Prostate gland (tissue), 2 donors: ENCODE data around the gene FBXW2. TPM values are rescaled to one million over a fixed set of nuclear protein-coding genes. Genes with fewer than 3 reads are reported as not detected.

Experiments
- DNase-seq: peaks from one replicate; pipeline ENCODE4 v3.0.0-alpha.2; 2019; ENCODE audit warnings: low spot score
- H3K27ac ChIP-seq, 2 donors: fragments of 200-600 bp; sonication (generic); 2 replicates each; pipeline ENCODE4 v1.5.1; 2017 to 2019
- H3K27me3 ChIP-seq: fragments of 200-600 bp; sonication (generic); replicated peaks from 2 replicates; pipeline ENCODE4 v1.5.1; 2019; ENCODE audit not compliant: insufficient read depth
- H3K36me3 ChIP-seq, 2 donors: fragments of 200-600 bp; sonication (generic); 1 replicate in 1 of 2; 2 replicates in 1 of 2; pipeline versions ENCODE4 v1.5.1 to v1.8.1; 2017 to 2019
- H3K4me1 ChIP-seq: fragments of 200-600 bp; sonication (generic); replicated peaks from 2 replicates; pipeline ENCODE4 v1.5.1; 2019
- H3K4me3 ChIP-seq, 2 donors: fragments of 200-600 bp; sonication (generic); 2 replicates each; pipeline ENCODE4 v1.5.1; 2017 to 2019
- H3K9me3 ChIP-seq: fragments of 200-600 bp; sonication (generic); 2 replicates; pipeline ENCODE4 v1.5.1; 2017
- POLR2A ChIP-seq: fragments of 450-650 bp; IDR thresholded peaks from one replicate; pipeline ENCODE4 v1.6.1; 2016; ENCODE audit warnings: antibody characterized with exemption, mild to moderate bottlenecking
- POLR2AphosphoS5 ChIP-seq: sonication (generic); formaldehyde crosslinking; IDR thresholded peaks from one replicate; pipeline ENCODE4 v1.6.1; 2017; ENCODE audit warnings: antibody characterized with exemption
- WGBS: methylation state at CpG from one replicate; pipeline ENCODE4 v1.1.5; 2018; 5-methylcytosine and 5-hydroxymethylcytosine counted together
- intact Hi-C: fragments of 100-400 bp; cut with DNase I; formaldehyde crosslinking; loops from one replicate; pipeline ENCODE4 v1.14.2; 2022
- total RNA-seq, 2 donors: library from RNA; depleted of rRNA; stranded (reverse); fragments of >200 nt; gene quantifications; one replicate each; pipeline ENCODE4 v1.1.0, GENCODE V29; 2016
- TF ChIP-seq, protein P1 (sequence below), 4 experiments: fragments of 200-600 bp in 2 of 4; fragments of 450-650 bp in 2 of 4; sonication (generic) in 2 of 4; IDR thresholded peaks; 1 replicate in 3 of 4; 2 replicates in 1 of 4; pipeline ENCODE4 v1.5.1; 2016 to 2019; ENCODE audit warnings: antibody characterized with exemption in 4 of 4, mild to moderate bottlenecking in 2 of 4, moderate library complexity in 2 of 4

FBXW2 gene
- total RNA-seq, 2 donors from 2014 or later, result 38.3 to 57.1 TPM

- Histone ChIP-seq H3K36me3 (no peaks in the 10 kb centered on the region), H3K4me1 (no peaks in the 10 kb centered on the region), H3K27me3 (no peaks in the 10 kb centered on the region), H3K4me3 (peak overlapping the region in 1 of 2 donors; percentile 83), H3K9me3 (no peaks in the 10 kb centered on the region), H3K27ac (peak overlapping the region in 1 of 2 donors; percentile 85)
- intact Hi-C loops, result loop anchor here (10.0 kb wide), 2 partner anchors 79 to 209 kb away; partner anchors contain the start of genes FBXW2 and TRAF1
- no peak for DNase-seq
- TF ChIP-seq, protein P1, sequence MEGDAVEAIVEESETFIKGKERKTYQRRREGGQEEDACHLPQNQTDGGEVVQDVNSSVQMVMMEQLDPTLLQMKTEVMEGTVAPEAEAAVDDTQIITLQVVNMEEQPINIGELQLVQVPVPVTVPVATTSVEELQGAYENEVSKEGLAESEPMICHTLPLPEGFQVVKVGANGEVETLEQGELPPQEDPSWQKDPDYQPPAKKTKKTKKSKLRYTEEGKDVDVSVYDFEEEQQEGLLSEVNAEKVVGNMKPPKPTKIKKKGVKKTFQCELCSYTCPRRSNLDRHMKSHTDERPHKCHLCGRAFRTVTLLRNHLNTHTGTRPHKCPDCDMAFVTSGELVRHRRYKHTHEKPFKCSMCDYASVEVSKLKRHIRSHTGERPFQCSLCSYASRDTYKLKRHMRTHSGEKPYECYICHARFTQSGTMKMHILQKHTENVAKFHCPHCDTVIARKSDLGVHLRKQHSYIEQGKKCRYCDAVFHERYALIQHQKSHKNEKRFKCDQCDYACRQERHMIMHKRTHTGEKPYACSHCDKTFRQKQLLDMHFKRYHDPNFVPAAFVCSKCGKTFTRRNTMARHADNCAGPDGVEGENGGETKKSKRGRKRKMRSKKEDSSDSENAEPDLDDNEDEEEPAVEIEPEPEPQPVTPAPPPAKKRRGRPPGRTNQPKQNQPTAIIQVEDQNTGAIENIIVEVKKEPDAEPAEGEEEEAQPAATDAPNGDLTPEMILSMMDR (IDR thresholded peaks at IDR 0.05), result no peak
- no peak for TF ChIP-seq POLR2A
- no peak for TF ChIP-seq POLR2AphosphoS5
- 50% methylated on average over 8 of the region's 14 CpGs for WGBS
These were observed 77.8 kb downstream of the FBXW2 start for GRCh38 chr9:120715389-120715924.

DNA sequence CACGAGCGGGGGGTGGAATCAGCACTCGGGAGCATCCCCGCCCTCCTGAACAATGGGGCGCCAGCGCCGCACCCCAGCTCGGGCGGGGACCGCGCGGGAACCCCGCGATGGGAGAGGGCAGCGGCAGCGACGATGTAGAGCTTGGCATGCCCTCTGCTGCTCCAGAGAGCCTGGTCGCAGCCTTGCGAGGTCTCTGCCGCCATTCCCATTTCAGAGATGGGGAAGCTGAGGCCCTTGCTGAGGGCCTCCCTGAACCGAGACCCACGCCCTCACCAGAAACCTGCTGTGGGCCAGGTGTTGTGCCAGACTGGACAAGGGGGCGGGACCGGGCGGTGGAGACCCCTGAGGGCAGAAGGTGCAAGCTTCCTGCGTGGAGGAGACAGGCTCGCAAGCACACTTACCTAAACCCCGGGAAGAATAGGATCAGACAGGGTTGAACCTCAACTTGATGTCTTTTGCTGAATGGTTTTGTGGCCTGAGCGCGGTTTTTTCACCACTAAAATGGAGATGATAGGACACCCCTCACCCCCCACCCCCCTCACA lies 78.3 kb downstream of the FBXW2 start:
- 15% methylated on average over 12 of the region's 30 CpGs for WGBS
- intact Hi-C loops, result loop anchor here (10.0 kb wide), 2 partner anchors 80 to 210 kb away; partner anchors contain the start of genes FBXW2 and TRAF1
- no peaks in the 10 kb centered on the region for H3K4me1 ChIP-seq

DNA sequence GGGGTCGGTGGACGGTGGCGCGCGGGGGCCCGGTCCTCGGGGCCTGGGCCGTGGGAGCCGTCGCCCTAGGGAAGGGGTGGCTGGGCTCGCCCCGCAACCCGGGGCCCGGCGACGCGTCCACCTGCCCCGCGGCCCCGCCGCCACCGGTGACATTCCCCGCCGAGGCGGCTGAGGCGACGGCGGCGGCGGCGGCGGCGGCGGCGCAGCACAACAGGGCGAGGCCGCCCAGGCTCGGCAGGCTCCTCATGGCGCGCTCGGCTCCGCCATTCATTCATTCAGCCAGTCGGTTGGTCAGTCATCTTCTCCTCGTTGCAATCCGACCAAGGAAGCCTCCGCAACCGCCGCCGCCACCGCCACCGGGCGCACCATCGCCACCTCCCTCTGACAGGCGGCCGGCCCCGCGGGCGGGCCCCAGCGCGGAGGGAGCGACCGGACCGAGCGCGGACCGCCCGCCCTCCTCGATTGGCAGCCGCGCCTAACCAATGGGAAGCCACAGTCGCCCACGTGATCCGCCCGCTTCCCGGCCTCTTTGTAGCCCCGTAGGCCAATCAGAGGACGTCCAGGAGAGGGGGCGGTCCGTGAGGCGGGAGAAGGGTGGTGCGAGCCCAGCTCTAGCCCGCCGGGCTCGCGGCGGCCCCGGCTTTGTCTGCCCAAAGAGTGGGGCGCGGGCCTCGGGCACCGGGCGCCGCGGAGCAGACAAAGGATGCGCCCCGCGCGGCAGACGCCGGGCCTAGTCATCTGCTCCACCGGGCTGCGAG lies 78.9 kb downstream of the FBXW2 start, which contains the start of gene MEGF9:
Gene MEGF9, minus strand, starts transcription at position 383 of the 758 bp plus-strand sequence. Its CDS starts 112 bp downstream, at position 271.
- WGBS, result under 1% methylated on average over 49 of the region's 102 CpGs
- peak; percentile 99 for DNase-seq
- intact Hi-C loops, result loop anchor here (10.0 kb wide), 2 partner anchors 81 to 211 kb away; partner anchors contain the start of genes FBXW2 and TRAF1

More for the DNA sequence above, 78.3 kb downstream of the FBXW2 start:
- no peaks in the 10 kb centered on the region for H3K36me3 ChIP-seq
- H3K27ac ChIP-seq, result peak overlapping the region; percentile 75 to 85
- TF ChIP-seq POLR2A (no peak), POLR2AphosphoS5 (no peak)
- TF ChIP-seq, protein P1 (IDR thresholded peaks at IDR 0.05), result no peak
- no peak for DNase-seq
- H3K27me3 ChIP-seq, result no peaks in the 10 kb centered on the region
- H3K4me3 ChIP-seq, result peak overlapping the region; percentile 83
- H3K9me3 ChIP-seq, result no peaks in the 10 kb centered on the region

DNA sequence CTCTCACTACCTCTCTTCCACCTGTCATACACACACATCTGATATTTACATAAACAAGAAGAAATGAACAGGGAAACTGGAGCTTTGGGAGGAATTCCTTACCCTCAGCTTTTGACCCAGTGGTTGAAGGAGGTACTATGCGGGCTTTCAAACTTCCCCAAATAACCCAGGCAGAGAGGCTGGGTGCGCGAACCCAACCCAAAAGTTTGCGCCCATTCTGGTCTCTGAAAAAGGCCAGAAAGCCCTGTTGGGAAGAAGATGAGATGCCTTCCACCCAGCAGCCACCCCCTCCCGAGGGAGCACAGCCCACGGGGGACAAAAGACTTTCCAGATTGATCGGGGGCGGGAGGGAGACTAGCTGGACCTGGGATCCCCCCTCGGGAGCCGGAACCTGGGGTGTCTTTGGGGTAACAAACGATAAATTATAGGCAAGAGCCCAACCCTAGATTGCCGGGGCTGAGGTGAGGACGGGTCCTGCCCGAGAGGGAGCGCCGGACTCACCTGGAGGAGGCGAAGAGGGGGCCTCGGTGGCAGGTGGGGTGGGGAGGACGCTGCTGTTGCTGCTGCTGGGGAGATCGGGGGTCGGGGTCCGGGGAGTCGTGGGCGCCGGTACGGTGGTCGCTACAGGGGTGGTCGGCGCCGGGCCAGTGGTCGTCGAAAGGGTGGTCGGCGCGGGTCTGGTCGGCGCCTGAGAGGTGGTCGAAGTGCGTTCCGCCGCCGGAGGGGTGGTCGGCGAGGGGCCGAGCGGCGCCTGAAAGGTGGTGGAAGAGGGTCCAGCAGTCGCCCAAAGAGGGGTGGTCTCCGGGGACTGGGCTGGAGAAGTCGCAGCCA lies 79.7 kb downstream of the FBXW2 start:
- TF ChIP-seq, protein P1 (IDR thresholded peaks at IDR 0.05), result peak in 2 of 4 experiments; percentile 34 to 37
- TF ChIP-seq POLR2A, result no peak
- TF ChIP-seq POLR2AphosphoS5, result no peak
- Histone ChIP-seq H3K9me3 (no peaks in the 10 kb centered on the region), H3K27me3 (no peaks in the 10 kb centered on the region), H3K4me3 (peak overlapping the region; percentile 83), H3K36me3 (no peaks in the 10 kb centered on the region), H3K27ac (peak overlapping the region; percentile 75 to 85), H3K4me1 (no peaks in the 10 kb centered on the region)
- intact Hi-C loops, result loop anchor here (10.0 kb wide), 2 partner anchors 81 to 211 kb away; partner anchors contain the start of genes FBXW2 and TRAF1
- no peak for DNase-seq
- WGBS, result 2% methylated on average over 50 of the region's 50 CpGs

More for the DNA sequence above, 78.9 kb downstream of the FBXW2 start, which contains the start of gene MEGF9:
- Histone ChIP-seq H3K9me3 (no peaks in the 10 kb centered on the region), H3K4me3 (peak within 1 kb of the TSS; percentile 83), H3K27me3 (no peaks in the 10 kb centered on the region), H3K4me1 (no peaks in the 10 kb centered on the region), H3K27ac (peak within 1 kb of the TSS; percentile 75 to 85), H3K36me3 (no peaks in the 10 kb centered on the region)
- TF ChIP-seq POLR2AphosphoS5 (peak; percentile 88), POLR2A (peak; percentile 95)
- TF ChIP-seq, protein P1 (IDR thresholded peaks at IDR 0.05), result peak in 2 of 4 experiments; percentile 11 to 28
